Measurements from ENCODE around the gene FNDC3A.
"Not testable (repeated sequence)": the region's sequence is repeated elsewhere in the genome, so short reads cannot be mapped to it uniquely, and the experiment has no call there.

The FNDC3A gene

GRCh38 chr13:49052813-49053212 lies 77.1 kb downstream of the FNDC3A start:
- H3K27ac Mint-ChIP-seq, result no peak overlapping the region
- H3K9me3 Mint-ChIP-seq, result peaks cover 17 to 22% of the 10 kb centered on the region in 2 donors
- DNase-seq (no peak), ATAC-seq (no peak)
- H3K4me1 Mint-ChIP-seq, result peaks cover 41% of the 10 kb centered on the region
- H3K4me3 Mint-ChIP-seq, result no peak overlapping the region
- no peaks in the 10 kb centered on the region for H3K27me3 Mint-ChIP-seq

GRCh38 chr13:49053215-49053614 lies 77.5 kb downstream of the FNDC3A start:
- peaks cover 41% of the 10 kb centered on the region for H3K4me1 Mint-ChIP-seq
- peaks cover 17 to 21% of the 10 kb centered on the region in 2 donors for H3K9me3 Mint-ChIP-seq
- H3K27ac Mint-ChIP-seq, result no peak overlapping the region
- no peaks in the 10 kb centered on the region for H3K27me3 Mint-ChIP-seq
- DNase-seq (no peak), ATAC-seq (no peak)
- no peak overlapping the region for H3K4me3 Mint-ChIP-seq

GRCh38 chr13:49053906-49054305 lies 78.2 kb downstream of the FNDC3A start:
- Mint-ChIP-seq H3K27ac (no peak overlapping the region), H3K9me3 (peaks cover 14% of the 10 kb centered on the region in 2 donors), H3K27me3 (no peaks in the 10 kb centered on the region), H3K4me3 (no peak overlapping the region), H3K4me1 (peaks cover 36% of the 10 kb centered on the region)
- ATAC-seq, result no peak
- no peak for DNase-seq

- H3K27me3 Mint-ChIP-seq, result no peaks in the 10 kb centered on the region
- ATAC-seq (no peak), DNase-seq (no peak)
- H3K4me3 Mint-ChIP-seq, result no peak overlapping the region
- peak overlapping the region in 1 of 2 donors; percentile 44 for H3K27ac Mint-ChIP-seq
- H3K9me3 Mint-ChIP-seq, result peaks cover 10 to 12% of the 10 kb centered on the region in 2 donors
- peaks cover 31% of the 10 kb centered on the region for H3K4me1 Mint-ChIP-seq
These were observed 79.3 kb downstream of the FNDC3A start for GRCh38 chr13:49055021-49055420.

GRCh38 chr13:49057176-49057575 lies 81.5 kb downstream of the FNDC3A start:
- Mint-ChIP-seq H3K27ac (peak overlapping the region in 1 of 2 donors; percentile 34), H3K9me3 (peaks cover 0 to 5% of the 10 kb centered on the region in 2 donors), H3K4me1 (peaks cover 19% of the 10 kb centered on the region), H3K27me3 (no peaks in the 10 kb centered on the region), H3K4me3 (no peak overlapping the region)
- no peak for ATAC-seq
- no peak for DNase-seq

GRCh38 chr13:49058761-49059160 lies 83.0 kb downstream of the FNDC3A start:
- Mint-ChIP-seq H3K4me3 (no peak overlapping the region), H3K4me1 (peaks cover 19% of the 10 kb centered on the region), H3K9me3 (peaks cover 0 to 5% of the 10 kb centered on the region in 2 donors), H3K27ac (peak overlapping the region in 1 of 2 donors; percentile 6), H3K27me3 (no peaks in the 10 kb centered on the region)
- DNase-seq, result no peak
- ATAC-seq, result no peak

- H3K9me3 Mint-ChIP-seq, result peaks cover 0 to 5% of the 10 kb centered on the region in 2 donors
- H3K27me3 Mint-ChIP-seq, result no peaks in the 10 kb centered on the region
- DNase-seq (no peak), ATAC-seq (no peak)
- peaks cover 19% of the 10 kb centered on the region for H3K4me1 Mint-ChIP-seq
- H3K4me3 Mint-ChIP-seq, result no peak overlapping the region
- H3K27ac Mint-ChIP-seq, result no peak overlapping the region
These were observed 85.1 kb downstream of the FNDC3A start for GRCh38 chr13:49060678-49061387.

GRCh38 chr13:49061388-49061752 lies 85.7 kb downstream of the FNDC3A start:
- H3K4me1 Mint-ChIP-seq, result peaks cover 19% of the 10 kb centered on the region
- ATAC-seq, H3K4me3 Mint-ChIP-seq, H3K27ac Mint-ChIP-seq, DNase-seq, H3K9me3 Mint-ChIP-seq, H3K27me3 Mint-ChIP-seq: not testable (repeated sequence)

- H3K4me1 Mint-ChIP-seq, result peaks cover 19% of the 10 kb centered on the region
- DNase-seq (no peak), ATAC-seq (no peak)
- H3K4me3 Mint-ChIP-seq, result no peak overlapping the region
- no peak overlapping the region for H3K27ac Mint-ChIP-seq
- H3K27me3 Mint-ChIP-seq, result no peaks in the 10 kb centered on the region
- peaks cover 0 to 5% of the 10 kb centered on the region in 2 donors for H3K9me3 Mint-ChIP-seq
These were observed 86.7 kb downstream of the FNDC3A start for GRCh38 chr13:49062297-49062896.

GRCh38 chr13:49063011-49063410 lies 87.3 kb downstream of the FNDC3A start:
- H3K9me3 Mint-ChIP-seq, result peaks cover 0 to 5% of the 10 kb centered on the region in 2 donors
- H3K27ac Mint-ChIP-seq, result no peak overlapping the region
- DNase-seq (no peak), ATAC-seq (no peak)
- no peak overlapping the region for H3K4me3 Mint-ChIP-seq
- no peaks in the 10 kb centered on the region for H3K27me3 Mint-ChIP-seq
- peaks cover 17% of the 10 kb centered on the region for H3K4me1 Mint-ChIP-seq

GRCh38 chr13:49063497-49063896 lies 87.8 kb downstream of the FNDC3A start:
- Mint-ChIP-seq H3K4me1 (peaks cover 13% of the 10 kb centered on the region), H3K9me3 (peaks cover 0 to 5% of the 10 kb centered on the region in 2 donors), H3K27me3 (no peaks in the 10 kb centered on the region), H3K27ac (no peak overlapping the region), H3K4me3 (no peak overlapping the region)
- ATAC-seq (no peak), DNase-seq (no peak)

- H3K27me3 Mint-ChIP-seq, result no peaks in the 10 kb centered on the region
- H3K4me1 Mint-ChIP-seq, result peaks cover 13% of the 10 kb centered on the region
- peak overlapping the region in 1 of 2 donors; percentile 13 for H3K27ac Mint-ChIP-seq
- no peak overlapping the region for H3K4me3 Mint-ChIP-seq
- ATAC-seq, result no peak
- DNase-seq, result no peak
- H3K9me3 Mint-ChIP-seq, result no peaks in the 10 kb centered on the region
These were observed 88.8 kb downstream of the FNDC3A start for GRCh38 chr13:49064476-49064875.

GRCh38 chr13:49066856-49067255 lies 91.1 kb downstream of the FNDC3A start:
- Mint-ChIP-seq H3K27me3 (no peaks in the 10 kb centered on the region), H3K4me3 (no peak overlapping the region), H3K4me1 (peaks cover 9% of the 10 kb centered on the region), H3K9me3 (no peaks in the 10 kb centered on the region), H3K27ac (no peak overlapping the region)
- no peak for DNase-seq
- ATAC-seq, result no peak

GRCh38 chr13:49068498-49068897 lies 92.8 kb downstream of the FNDC3A start:
- not testable (repeated sequence) for DNase-seq, H3K27ac Mint-ChIP-seq, H3K9me3 Mint-ChIP-seq, H3K4me1 Mint-ChIP-seq, H3K27me3 Mint-ChIP-seq, ATAC-seq, H3K4me3 Mint-ChIP-seq

GRCh38 chr13:49070021-49070420 lies 94.3 kb downstream of the FNDC3A start:
- not testable (repeated sequence) for H3K9me3 Mint-ChIP-seq, ATAC-seq, DNase-seq, H3K27me3 Mint-ChIP-seq, H3K4me3 Mint-ChIP-seq, H3K27ac Mint-ChIP-seq, H3K4me1 Mint-ChIP-seq

- no peak overlapping the region for H3K27ac Mint-ChIP-seq
- no peaks in the 10 kb centered on the region for H3K9me3 Mint-ChIP-seq
- no peak overlapping the region for H3K4me3 Mint-ChIP-seq
- H3K4me1 Mint-ChIP-seq, result no peaks in the 10 kb centered on the region
- H3K27me3 Mint-ChIP-seq, result no peaks in the 10 kb centered on the region
- ATAC-seq (no peak), DNase-seq (no peak)
These were observed 95.7 kb downstream of the FNDC3A start for GRCh38 chr13:49071341-49071937.

Data from stimulated activated naive CD8-positive, alpha-beta T cell treated with anti-CD3 and anti-CD28 coated beads, Interleukin-15, amount 100 ng/mL, for 72 hours (primary cell).